GM18517 (cell line): ENCODE data around the gene CHD5.
"Not testable (repeated sequence)": the region's sequence is repeated elsewhere in the genome, so short reads cannot be mapped to it uniquely, and the experiment has no call there.

ENCODE experiments used
- ATAC-seq: cut with Tn5 transposase; IDR thresholded peaks from one replicate; pipeline ENCODE4 v1.9.1; 2021; ENCODE audit warnings: mild to moderate bottlenecking, moderate library complexity; ENCODE audit not compliant: unreplicated experiment

The CHD5 gene

DNA sequence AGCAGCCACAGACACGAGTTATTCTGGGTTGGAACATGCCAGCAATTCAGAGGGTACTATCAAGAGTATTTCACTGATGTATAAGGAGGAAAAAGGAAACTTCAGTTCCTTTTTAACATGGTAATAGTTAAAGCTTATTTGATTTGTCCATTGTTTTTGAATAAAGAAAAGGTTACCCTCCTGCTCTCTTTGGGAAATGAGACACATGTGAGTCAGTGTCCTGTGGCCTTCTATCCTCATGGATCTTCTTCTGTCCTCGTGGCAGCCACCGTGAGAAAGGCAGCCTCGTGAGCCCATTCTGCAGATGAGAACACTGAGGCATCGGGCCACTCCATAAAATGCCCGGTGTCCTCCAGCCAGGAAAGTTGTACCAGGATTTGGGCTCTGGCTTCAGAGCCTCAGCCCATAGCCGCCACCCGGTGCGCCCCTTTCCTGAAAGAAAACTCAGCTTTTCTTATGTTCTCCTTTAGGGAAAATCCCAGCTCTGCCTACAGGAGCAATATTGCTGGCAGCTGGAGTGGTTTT lies 109.6 kb downstream of the CHD5 start:
- no peak for ATAC-seq

DNA sequence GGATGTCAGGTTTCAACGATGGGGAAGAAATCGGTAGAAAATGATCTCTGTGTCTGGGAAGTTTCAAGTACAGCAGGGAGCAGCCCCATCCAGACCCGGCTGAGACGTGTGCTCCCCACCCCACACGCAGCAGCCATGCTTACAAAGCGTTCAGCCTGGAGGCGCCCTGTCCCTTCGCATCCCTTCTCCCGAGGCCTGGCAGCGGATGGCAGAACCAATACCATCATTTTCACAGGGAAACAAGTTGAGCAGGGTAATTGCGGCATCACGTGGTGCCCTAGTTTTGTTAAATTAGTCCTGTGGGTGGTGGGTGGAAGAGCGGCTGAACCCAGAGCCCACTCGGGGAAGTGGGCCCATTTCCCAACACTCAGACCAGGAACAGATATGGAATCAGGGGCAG lies 110.5 kb downstream of the CHD5 start:
- no peak for ATAC-seq

DNA sequence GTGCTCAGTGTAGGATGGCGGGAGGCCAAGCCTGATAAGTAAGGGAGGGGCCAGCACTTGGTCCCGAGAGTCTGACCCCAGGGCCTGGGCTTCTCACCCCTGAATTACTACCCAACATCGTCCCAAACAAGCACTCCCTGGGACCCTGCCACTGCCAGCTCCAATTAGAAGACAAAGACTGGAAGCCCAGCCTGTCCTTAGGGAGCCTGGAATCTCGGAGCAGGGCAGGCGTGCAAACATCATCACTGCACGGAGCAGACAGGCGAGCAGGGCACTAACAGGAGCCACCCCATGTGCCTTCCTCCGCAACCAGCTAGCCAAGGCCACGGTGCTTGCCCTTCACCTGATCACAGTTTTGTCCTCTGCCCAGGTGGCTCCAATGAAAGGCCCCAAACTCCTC lies 111.2 kb downstream of the CHD5 start:
- ATAC-seq: no peak

DNA sequence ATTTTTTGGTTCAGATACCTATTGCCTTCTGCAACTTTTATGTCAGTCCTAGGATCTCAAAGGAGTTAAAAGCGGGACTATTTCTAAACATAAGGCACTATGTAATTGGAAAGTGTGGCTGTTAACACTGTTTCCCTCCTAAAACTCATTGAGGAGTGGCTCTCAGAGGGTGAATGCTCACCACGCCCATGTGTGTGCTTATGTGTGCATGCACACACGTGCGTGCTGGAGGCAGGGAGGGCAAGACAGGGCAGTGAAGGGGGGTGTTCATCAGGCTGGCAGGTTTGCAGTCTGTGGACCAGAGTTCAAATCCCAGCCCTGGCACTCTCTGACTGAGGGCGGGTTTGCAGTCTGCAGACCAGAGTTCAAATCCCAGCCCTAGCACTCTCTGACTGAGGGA lies 112.0 kb downstream of the CHD5 start:
- ATAC-seq: no peak

DNA sequence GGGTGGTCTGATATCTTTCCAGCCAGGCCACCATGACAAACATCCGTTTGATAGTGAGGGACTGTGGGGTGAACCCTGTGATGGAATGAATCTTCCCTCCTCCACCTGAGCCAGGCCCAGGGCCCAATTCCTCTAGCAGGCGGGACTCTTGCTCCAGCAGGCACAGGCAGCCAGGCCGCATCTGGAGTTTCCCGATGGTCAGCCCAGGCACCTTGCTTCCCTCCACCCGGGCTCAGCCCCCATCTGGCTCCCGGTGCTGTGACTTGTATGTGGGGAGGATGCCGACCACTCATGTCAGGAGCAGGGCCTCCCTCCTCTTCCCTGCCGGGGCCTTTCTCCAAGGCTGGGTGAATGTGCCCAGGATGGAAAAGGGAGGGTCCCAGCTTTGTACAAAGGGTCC lies 113.4 kb downstream of the CHD5 start:
- ATAC-seq: no peak

DNA sequence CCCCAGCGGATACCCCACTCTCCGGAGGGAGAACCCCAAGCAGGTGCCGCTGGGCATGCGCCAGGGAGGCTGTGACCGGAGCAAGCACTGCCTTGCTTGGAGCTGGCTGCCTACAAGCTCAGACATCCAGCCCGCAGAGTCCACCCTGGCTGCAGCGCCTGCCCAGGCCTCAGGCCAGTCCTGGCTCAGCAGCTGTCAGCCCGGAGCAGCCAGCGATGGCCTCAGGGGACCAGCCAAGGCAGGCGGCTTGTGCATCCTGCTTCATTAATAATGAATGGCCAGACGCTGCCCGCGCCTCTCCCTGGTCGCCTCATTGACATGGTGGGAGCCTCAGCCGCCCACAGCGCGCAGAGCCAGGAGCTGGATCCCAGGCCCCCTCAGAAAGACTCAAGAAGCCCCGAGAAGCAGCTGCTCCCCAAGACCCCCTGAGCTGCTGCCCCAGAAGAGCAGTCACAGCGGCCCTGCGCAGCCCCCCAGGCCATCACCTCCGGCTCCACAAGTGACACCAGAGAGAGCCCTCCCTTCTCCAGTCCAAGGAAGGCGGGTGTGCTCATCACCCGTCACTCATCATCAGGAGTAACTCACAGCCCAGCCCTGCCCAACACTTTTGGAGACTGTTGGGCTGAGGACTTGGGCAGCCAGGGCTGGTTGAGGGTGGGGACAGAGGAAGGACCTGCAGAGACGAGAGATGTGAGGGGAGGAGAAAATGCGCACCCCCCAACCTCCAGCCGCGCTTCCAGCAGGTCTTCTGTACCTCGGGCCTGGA lies 114.8 kb downstream of the CHD5 start:
- no peak for ATAC-seq

DNA sequence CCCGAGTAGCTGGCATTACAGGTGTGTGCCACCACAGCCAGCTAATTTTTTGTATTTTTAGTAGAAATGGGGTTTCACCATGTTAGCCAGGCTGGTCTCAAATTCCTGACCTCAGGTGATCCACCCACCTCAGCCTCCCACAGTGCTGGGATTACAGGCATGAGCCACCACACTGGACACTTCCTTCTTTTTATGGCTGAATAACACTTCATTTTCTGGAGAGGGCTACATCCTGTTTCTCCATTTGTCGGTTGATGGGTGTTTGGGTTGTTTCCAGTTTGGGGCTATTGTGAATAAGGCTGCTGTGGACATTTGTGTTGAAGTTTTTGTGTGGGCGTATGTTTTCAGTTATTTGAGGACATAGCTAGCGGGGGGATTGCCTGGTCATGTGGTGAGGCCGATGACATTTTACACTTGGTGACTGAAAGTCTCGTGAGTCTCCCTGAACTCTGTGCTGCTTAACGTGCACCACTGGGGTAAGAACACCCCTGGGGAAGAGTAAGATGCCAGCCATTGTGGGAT lies 116.5 kb downstream of the CHD5 start:
- ATAC-seq: not testable (repeated sequence)

DNA sequence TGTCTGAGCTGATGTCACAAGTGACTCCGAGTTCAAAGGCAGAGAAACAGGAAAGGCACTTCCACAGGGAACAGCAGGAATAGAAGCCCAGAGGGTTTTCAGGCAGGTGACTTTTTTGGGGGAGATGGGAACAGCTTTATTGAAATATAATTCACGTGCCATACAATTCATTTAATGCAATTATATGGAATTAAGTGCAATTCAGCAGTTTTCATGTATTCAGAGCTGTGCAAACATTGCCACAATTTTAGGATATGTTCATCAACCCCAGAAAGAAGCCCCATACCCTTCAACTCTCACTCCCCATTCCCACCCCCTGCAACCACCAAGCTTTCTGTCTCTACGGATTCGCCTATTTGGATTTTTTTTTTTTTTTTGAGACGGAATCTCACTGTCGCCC lies 117.5 kb downstream of the CHD5 start:
- ATAC-seq: no peak

DNA sequence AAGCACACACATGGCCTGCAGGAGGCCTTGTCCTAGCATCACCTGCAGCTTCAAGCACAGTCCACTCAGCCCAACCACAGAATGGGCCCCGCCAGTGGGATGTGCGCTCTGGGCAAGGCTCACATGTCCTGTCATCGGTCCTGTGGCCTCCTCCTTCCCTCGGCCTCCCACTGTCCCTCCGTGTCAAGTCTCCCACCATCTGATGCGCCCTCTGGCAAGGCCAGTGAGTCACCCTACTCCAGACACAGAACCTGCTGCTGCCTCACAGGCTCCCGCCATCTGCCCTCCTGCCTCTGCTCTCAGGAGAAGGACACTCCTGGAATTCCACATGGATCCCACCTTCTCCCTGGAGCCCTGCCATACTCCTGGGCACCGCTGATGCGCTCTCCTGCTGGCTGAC lies 120.3 kb downstream of the CHD5 start:
- no peak for ATAC-seq

DNA sequence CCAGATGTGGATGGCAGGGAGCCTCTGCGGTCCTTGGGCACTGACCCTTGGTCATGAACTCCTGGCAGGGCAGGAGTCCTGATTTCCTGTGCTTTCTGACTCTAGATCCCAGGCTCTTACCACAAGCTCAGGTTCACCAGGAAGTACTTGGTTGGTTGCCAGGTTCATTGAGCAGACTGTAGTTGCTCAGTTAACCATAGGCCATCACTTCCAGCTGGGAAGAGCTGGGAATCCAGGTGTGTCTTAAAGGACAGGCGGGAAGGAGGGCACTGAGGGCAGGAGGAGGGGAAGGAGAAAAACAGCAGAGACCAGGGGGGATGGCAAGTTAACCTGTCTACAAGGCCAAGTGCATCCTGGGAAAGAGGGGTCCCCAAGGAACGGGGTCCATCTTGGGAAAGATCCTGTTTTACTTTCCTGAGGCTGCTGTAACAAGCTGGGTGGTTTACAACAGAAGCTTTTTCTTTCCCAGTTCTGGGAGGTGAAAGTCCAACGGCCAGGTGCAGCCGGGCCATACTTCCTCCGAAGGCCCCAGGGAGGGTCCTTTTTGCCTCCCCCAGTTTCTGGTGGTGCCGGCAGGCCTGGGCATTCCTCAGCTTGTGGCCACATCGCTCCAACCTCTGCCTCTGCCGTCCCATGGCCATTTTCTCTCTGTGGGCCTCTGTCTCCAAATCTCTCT lies 122.8 kb downstream of the CHD5 start:
- ATAC-seq: no peak

DNA sequence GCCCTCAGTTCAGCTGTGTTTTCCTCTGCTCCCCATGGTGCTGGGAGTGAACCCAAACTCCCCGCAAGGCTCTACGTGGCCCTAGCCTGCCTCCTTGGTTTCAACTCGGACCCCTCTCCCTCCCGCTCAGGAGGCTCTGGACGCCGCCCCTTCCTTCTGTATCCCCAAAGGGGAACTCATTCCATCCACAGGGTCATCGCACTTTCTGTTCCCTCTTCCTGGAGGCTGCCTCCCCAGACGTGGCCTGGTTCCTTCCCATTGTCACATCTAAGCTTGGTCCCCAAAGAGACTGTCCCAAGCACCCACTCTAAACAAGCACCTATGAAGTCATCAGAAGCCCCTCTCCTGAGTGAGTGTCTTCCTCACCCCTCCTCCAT lies 123.6 kb downstream of the CHD5 start:
- ATAC-seq: no peak

DNA sequence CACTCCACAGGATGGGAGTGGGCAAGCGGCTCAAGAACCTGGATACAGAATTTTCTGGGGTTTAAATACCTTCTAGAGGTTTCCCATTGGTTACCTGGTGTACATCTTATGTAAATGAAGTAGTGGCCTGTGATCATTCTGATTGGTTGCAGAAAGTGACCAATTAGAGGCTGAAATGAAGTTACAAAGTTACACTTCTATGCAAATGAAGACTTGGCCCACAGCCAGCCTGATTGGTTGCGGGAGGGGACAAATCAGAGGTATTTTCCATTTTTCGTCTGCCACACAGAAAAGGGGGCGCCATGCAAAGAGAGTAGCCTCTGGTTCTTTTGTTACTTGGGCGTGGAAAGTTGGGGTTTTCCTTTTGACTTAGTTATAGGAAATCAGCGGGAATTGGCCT lies 125.5 kb downstream of the CHD5 start:
- no peak for ATAC-seq

DNA sequence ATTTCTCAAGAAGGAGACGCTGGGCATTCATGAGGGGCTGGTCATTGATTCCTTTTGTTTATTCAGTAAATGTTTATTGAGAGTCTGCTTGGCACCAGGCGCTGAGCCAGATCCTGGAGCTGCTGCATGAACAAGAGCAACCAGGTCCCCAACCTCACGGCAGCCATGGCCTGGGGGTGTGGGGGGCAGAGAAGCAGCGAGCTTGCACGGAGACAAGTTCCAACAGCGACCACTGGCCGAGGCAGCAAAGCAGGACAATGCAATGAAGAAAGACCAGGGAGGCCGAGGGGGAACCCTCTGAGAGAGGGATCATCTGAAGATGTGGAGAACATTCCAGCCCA lies 126.9 kb downstream of the CHD5 start:
- no peak for ATAC-seq

DNA sequence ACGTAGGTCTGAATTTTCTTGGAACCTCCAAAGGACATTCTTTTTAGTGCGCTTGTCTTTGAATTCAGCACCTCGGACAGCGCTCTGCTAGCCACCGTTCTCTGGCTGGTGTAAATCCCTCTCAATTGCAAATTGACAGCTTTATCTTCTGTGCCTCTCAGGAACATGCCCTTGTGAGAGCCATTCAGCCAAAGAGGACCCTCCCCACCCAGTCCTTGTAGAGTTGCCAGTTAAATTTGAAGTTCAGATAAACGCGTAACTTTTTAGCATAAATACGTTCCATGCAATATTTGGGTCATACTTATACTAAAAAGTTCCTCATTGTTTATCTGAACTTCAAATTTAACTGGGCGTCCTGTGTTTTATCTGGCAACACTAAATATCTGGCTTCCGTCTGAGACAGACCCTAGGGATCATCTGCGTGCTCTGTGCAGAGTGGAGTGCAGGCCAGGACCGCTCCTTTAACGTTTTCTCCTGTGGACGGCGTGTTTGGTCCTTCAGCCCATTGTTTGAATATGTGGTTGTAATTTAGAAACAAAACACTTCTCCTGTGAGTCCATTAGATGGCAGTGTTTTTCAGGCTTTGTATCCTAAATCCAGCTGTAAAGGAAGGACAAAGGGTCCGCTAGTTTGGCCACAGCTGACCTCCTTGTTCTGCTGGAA lies 127.4 kb downstream of the CHD5 start:
- ATAC-seq: no peak
